Kidney tubule cell (primary cell): ENCODE measurements around the gene RFX8.

Experiments used
- DNase-seq: peaks from one replicate; pipeline ENCODE4 v3.0.0-alpha.2; 2018; ENCODE audit warnings: low spot score

The RFX8 gene

DNA sequence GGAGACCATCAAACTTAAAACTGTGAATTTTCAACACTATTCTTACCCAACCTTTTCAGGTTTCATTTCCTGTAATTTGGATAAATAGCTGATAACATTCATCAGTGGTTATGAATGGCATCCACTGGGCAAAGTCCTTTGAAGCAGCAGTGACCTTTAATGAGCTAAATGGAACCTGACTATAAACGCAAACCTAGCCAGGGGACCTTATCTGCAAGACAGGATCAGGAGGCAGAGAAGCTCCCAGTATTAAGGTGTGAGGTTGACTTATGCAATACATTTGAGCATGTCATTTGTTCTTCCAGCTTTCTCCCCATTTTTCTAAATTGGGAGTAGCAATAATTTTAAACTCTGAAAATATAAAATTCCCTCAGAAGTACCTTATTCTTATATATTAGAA lies 126.0 kb downstream of the RFX8 start:
- DNase-seq = no peak
